HK-2 (cell line): ENCODE measurements around the gene ATP5PD.
"Not testable (repeated sequence)": the region's sequence is repeated elsewhere in the genome, so short reads cannot be mapped to it uniquely, and the experiment has no call there.

ENCODE experiments used
- DNase-seq: peaks from one replicate; pipeline ENCODE4 v3.0.0-alpha.2; 2018; ENCODE audit not compliant: unreplicated experiment

The ATP5PD gene

DNA sequence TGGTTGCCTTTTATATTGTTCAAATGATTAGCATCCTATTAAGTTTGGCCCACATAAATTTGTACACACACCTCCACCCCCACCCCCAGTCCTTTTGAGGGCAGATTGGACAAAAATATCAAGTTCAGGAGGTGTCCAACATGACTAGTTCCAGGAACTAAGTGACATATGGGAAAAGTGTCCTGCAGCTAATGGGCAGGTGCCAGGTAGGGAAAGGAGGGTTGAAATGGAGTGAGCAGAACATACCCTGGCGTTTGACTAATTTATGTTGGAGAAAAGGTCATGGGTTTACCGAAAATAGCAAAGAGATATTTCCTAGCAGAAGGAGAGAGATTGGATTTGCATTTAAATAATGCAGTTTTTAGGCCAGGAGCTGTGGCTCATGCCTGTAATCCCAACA is 5.2 kb upstream of the ATP5PD start:
- DNase-seq = no peak

DNA sequence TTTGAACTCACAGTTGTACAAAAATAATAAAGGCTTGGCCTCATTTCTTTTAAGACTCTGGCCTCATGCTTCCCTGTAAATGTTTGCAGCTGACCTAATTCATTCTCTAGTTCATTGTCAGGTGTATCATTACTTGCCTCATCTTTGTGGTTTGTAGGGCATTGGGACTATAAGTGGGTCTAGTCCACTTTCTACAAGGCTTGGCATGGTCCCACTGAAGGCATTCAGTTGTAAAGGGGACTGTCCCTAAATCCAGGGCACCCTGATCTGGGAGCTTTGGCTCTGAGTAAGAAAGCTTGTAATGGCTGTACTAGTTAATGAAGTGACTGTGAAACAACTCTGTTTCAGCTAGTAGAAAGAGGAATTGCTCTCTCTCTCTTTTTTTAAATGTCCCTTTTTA is 2.9 kb upstream of the ATP5PD start:
- no peak for DNase-seq

DNA sequence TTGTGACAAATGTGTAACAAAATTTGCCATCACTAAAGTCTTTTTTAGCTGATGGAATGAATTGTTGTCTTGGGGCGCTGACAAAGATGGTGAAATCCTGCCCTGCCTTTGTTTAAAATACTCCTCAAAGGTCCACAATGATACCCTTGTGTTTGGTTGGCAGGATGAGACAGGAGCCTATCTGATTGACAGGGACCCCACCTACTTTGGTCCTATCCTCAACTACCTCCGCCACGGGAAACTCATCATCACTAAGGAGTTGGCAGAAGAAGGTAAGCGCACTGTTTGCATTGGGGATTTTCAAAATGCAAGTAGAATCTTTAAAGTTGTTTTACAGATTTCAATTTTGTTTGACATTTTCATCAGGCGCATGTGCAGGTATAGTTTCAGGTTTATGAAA is 2.3 kb upstream of the ATP5PD start:
- DNase-seq = no peak

DNA sequence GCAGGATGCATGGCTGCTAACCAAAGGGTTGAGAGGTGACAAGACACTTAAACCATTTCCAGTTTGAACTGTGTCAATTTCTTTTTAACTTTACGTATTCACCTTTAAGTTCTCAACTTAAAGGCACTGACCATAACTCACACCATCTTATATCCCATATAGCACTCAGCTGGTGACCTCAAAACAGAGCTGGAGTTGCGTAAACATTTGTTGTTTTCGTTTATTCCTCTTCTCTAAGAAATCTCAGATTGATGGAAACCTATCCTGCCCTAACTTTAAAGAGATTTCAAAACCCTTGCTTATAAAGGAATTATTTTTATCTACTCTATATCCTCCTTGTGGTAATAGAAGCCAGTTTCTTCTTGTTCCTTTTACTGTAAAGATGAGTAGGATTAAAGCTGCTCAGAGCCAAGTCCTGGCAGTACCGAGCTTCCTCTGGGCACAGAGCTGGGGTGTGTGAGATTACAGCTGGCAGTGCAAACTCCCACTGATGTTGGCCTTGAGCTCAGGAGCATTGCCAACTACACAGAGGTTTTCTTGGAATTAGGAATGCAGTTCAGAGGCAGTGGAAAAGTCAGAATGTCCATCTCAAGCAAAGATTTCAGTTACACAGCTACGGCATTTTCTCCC is 1.6 kb upstream of the ATP5PD start:
- no peak for DNase-seq

DNA sequence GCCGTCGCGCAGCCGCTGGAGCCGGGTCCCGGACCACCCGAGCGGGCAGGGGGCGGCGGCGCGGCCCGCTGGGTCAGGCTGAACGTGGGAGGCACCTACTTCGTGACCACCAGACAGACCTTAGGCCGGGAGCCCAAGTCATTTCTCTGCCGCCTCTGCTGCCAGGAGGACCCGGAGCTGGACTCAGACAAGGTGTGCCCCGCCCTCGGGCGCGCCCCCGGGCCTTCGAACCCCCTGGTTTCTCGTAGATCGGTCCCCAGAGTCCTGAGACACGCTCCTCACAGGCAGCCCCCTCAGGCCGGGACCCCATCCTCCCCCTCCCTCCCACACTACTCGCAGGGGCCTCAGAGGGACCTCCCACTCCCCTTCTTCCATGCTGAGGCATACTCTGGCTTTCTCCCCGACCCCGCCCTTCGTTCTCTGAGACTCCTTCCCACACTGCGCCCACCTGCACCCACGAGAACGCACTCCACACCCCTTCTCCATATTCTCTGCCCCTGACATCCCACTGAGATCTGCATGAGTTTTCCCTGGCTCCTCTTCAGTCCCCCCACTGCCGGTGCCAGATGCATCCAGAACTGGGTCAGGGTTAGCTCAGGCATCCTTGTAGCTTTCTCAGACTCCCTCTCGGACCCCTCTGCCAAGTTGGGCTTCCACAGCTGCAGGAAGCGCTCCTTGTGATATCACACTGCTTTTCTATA is 779 bp upstream of the ATP5PD start:
- DNase-seq = peak; percentile 19

- DNase-seq = not testable (repeated sequence)
Measured at GRCh38 chr17:75045946-75046406, 793 bp downstream of the ATP5PD start.

- no peak for DNase-seq
Measured at GRCh38 chr17:75044716-75045115, 2.1 kb downstream of the ATP5PD start.

DNA sequence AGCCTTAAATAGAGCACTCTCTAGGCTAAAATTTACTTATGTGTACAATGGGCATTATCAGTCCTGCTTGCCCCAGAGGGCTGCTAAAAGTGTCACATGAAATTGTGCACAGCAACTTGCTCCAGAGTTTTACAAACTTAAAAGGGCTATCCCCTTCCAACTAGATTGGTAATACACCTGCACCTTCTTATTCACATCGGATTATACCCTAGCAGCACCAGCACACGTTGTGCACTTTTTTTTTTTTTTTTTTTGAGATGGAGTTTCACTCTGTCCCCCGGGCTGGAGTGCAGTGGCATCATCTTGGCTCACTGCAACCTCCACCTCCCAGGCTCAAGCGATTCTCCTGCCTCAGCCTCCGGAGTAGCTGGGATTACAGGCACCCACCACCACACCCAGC is 3.0 kb downstream of the ATP5PD start:
- DNase-seq = not testable (repeated sequence)

GRCh38 chr17:75041656-75042280 is 5.0 kb downstream of the ATP5PD start:
- DNase-seq = no peak

- no peak for DNase-seq
Measured at GRCh38 chr17:75039238-75039637, 7.5 kb downstream of the ATP5PD start.

GRCh38 chr17:75036643-75037268 is 10.0 kb downstream of the ATP5PD start:
- DNase-seq = no peak

DNA sequence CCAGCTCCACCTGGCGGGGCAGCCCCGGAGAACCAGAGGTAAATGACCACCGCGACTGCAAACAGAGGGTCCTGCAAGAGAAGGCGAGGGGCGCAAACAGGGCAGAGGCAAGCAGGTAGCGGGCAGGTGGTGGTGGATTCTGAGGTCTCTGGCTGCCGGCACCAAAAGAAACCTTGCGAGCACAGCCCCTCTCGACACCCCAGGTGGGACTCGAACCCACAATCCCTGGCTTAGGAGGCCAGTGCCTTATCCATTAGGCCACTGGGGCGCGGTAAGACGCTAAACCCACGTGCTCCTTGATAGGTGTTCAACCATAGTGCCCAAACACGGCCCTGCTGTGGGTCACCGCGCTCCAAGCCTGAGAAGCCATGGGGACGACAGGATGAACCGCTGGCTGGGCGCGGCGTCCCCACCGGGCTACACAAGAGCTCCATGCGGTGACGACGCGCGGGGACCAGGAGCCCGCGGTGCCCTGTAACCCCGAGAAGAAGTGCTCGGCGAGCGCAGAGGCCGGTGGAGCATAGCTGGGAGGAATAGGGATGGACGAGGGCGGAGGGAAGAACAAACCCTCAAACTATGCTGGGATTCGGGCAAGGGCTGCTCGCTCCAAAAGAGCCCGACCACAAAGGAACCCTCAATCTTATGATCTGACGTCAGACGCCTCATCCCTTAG is 12.4 kb downstream of the ATP5PD start:
- peak; percentile 97 for DNase-seq

DNA sequence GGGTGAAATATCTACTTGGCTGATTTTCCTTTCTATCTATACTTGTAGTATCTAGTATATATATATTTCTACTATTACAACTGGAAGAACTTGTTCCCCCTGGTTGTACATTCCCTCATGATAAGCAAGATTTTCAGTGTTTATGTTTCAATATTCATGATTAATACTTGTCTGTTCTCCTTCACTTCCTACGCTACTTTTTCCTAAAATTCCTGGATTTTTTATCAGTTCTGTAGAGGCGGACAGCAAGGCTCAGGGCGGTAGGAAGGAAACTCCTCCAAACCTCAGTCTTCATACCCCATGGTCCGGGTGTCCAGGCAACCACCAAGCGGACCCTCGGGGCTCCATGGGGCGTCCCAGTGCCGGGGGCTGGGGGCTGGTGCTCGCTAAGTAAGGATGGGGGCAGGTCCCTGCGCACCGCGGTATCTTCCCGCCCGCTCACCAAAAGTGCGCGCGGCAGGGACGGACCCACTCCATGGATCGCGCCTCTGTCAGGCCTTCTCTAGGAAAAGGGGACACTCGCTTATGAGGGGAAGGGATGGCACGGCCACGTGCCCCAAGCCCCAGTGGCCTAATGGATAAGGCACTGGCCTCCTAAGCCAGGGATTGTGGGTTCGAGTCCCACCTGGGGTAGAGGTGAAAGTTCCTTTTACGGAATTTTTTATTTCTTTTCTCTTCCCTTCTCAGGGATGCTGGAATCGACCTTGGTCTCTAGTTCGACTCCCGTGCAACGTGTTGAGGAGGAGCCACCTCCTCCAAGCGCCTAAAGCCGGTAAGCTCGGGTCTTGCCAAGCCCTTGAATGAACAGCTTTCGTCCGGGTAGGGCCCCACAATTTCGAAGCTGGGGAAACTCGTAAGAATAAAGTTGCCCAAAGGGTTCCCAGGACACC is 13.2 kb downstream of the ATP5PD start:
- DNase-seq = peak; percentile 99

DNA sequence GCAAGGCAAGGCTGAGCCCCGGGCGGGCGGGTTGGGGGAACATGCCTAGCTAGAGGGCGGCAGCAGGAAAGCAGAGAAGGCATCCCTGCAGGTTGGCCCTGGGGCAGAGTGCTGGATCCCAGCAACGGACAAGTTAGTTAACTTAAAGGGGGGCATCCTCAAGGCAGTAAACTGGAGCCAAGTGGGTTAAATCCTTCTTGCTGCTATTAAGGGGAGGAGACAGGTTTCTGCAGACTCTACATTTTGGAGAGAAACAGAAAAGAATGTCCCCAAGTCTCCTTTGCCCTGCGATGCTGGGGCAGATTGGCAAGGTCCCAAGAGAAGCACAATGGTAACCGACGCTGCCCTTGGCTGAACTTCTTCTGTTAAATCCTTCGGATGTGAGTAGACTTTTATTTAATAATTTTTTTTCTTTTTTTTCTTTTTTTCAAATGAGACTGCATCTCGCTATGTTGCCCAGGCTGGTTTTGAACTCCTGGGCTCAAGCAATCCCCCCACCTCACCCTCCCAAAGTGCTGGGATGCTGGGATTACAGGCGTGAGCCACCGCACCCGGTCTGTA is 14.0 kb downstream of the ATP5PD start:
- no peak for DNase-seq

DNA sequence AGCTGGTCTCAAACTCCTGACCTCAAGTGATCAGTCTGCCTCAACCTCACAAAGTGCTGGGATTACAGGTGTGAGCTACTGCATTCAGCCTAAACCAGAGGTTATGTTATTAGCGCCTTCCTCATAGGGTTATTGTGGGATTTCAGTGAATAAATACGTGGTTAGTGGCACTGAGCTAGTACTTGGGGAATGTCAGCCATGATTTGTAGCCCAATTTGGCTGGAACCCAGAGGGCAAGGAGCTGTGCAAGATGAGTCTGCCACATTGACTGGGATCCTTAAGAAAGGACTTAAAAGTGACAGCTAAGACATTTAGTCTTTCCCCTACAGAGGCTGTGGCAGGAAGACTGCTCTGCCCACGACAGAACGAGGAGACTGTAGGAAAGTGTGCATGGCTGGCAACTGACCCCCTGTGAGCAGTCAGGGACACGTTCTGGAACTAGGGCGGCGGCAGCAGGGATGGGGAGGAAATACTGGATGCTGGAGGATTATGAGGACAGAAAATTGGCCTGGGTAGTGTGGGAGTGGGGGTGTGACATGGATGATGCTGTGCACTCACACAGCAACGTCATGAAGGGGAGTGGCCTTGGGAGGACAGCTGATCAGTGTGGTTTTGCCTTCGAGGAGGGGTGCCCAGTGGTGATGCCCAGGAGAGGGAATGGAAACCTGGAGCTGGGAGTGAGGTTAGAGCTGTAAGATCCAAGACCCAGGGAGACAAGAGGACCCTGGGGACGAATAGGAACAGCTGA is 14.6 kb downstream of the ATP5PD start:
- peak; percentile 61 for DNase-seq

- DNase-seq = no peak
Measured at GRCh38 chr17:75030161-75030560, 16.6 kb downstream of the ATP5PD start.

DNA sequence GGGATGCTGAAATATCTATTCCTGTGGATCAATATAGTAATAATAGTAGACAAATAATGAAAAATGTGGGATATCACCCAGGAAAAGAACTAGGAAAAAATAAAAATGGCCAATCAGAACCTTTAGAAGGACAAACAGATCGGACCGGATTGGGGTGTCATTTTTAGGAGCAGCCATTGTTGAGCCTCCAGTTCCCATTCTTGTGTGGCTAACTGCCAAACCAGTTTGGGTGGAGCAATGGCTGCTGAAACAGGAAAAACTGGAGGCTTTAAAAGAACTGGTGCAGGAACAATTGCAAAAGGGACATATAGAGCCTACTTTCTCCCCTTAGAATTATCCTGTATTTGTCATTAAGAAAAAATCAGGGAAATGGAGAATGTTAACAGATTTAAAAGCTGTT is 20.1 kb downstream of the ATP5PD start:
- not testable (repeated sequence) for DNase-seq

DNA sequence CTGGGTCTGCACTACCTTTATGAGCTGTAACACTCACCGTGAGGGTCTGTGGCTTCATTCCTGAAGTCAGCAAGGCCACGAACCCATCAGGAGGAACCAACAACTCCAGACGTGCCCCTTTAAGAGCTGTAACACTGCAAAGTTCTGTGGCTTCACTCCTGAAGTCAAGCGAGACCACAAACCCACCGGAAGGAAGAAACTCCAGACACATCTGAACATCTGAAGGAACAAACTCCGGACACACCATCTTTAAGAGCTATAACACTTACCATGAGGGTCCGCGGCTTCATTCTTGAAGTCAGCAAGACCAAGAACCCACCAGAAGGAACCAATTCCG is 21.4 kb downstream of the ATP5PD start:
- DNase-seq = not testable (repeated sequence)

GRCh38 chr17:75024686-75025397 is 21.9 kb downstream of the ATP5PD start:
- no peak for DNase-seq
